HK-2 (cell line): ENCODE data around the gene MED29.

Source experiments
- DNase-seq: peaks from one replicate; pipeline ENCODE4 v3.0.0-alpha.2; 2018; ENCODE audit not compliant: unreplicated experiment

The MED29 gene

GRCh38 chr19:39428283-39429112, 37.3 kb downstream of the MED29 start:
- peak; percentile 81 for DNase-seq

GRCh38 chr19:39430675-39431593, 39.8 kb downstream of the MED29 start:
- DNase-seq: peak; percentile 81

- no peak for DNase-seq
Measured at GRCh38 chr19:39432677-39433025, 41.5 kb downstream of the MED29 start.

- DNase-seq: no peak
Measured at GRCh38 chr19:39433480-39434079, 42.4 kb downstream of the MED29 start.

GRCh38 chr19:39434123-39435076, 43.2 kb downstream of the MED29 start:
- no peak for DNase-seq

GRCh38 chr19:39435499-39436349, 44.5 kb downstream of the MED29 start, which contains the start of gene RPS16:
RPS16 (minus strand) TSS chr19:39435949; CDS start chr19:39435895, 54 bp downstream.
- peak; percentile 98 for DNase-seq

- DNase-seq: no peak
Measured at GRCh38 chr19:39436350-39436716, 45.2 kb downstream of the MED29 start.

GRCh38 chr19:39438270-39438934, 47.2 kb downstream of the MED29 start:
- no peak for DNase-seq

GRCh38 chr19:39444598-39445195, 53.5 kb downstream of the MED29 start:
- no peak for DNase-seq

- peak; percentile 97 for DNase-seq
Measured at GRCh38 chr19:39445196-39446111, 54.3 kb downstream of the MED29 start, which contains the start of gene SUPT5H. SUPT5H (plus strand) TSS chr19:39445582; CDS start chr19:39445891, 309 bp downstream.

- no peak for DNase-seq
Measured at GRCh38 chr19:39446365-39447084, 55.3 kb downstream of the MED29 start.

GRCh38 chr19:39448271-39448670, 57.1 kb downstream of the MED29 start:
- peak; percentile 64 for DNase-seq

- DNase-seq: no peak
Measured at GRCh38 chr19:39449116-39449797, 58.1 kb downstream of the MED29 start.
